Neuronal stem cell (in vitro differentiated cells): ENCODE data around the gene CDH23.

Source experiments
- DNase-seq: peaks from one replicate; pipeline ENCODE4 v3.0.0-alpha.2; 2013; ENCODE audit warnings: low spot score
- H2AFZ ChIP-seq: one replicate; pipeline ENCODE4 v1.6.1; 2013; ENCODE audit warnings: mild to moderate bottlenecking, low read length, inconsistent platforms
- H2AK5ac ChIP-seq: 2 replicates; pipeline ENCODE4 v1.6.1; 2013; ENCODE audit warnings: low read depth, mild to moderate bottlenecking, inconsistent platforms, low read length, moderate library complexity, mixed read lengths
- H2BK120ac ChIP-seq: 2 replicates; pipeline ENCODE4 v1.6.1; 2013; ENCODE audit warnings: low read depth, mild to moderate bottlenecking, inconsistent platforms, low read length, moderate library complexity, mixed read lengths
- H2BK12ac ChIP-seq: one replicate; pipeline ENCODE4 v1.6.1; 2013; ENCODE audit warnings: low read length, inconsistent platforms
- H2BK15ac ChIP-seq: 2 replicates; pipeline ENCODE4 v1.6.1; 2013; ENCODE audit warnings: mild to moderate bottlenecking, low read length, inconsistent platforms, mixed read lengths
- H2BK5ac ChIP-seq: one replicate; pipeline ENCODE4 v1.6.1; 2013; ENCODE audit warnings: inconsistent platforms, mild to moderate bottlenecking, low read length, moderate library complexity
- H3K14ac ChIP-seq: one replicate; pipeline ENCODE4 v1.6.1; 2013; ENCODE audit warnings: low read length, inconsistent platforms
- H3K18ac ChIP-seq: 2 replicates; pipeline ENCODE4 v1.6.1; 2013; ENCODE audit warnings: low read length, inconsistent platforms
- H3K23ac ChIP-seq: 2 replicates; pipeline ENCODE4 v1.6.1; 2013; ENCODE audit warnings: low read depth, mild to moderate bottlenecking, mixed read lengths, low read length, inconsistent platforms; ENCODE audit not compliant: poor library complexity
- H3K27ac ChIP-seq: replicated peaks from 3 replicates; pipeline ENCODE4 v1.5.1; 2013; ENCODE audit warnings: low read length, inconsistent platforms
- H3K27me3 ChIP-seq, 3 experiments: 2 replicates each; pipeline ENCODE4 v1.6.1; 2013; ENCODE audit warnings: low read length in 3 of 3, mild to moderate bottlenecking in 2 of 3, inconsistent platforms in 1 of 3, low read depth in 1 of 3, mixed read lengths in 1 of 3, moderate library complexity in 1 of 3; ENCODE audit not compliant: control insufficient read depth in 3 of 3, insufficient read depth in 3 of 3
- H3K36me3 ChIP-seq, 2 donors: replicated peaks in 1 of 2; 2 replicates each; pipeline ENCODE4 v1.6.1; 2013; ENCODE audit warnings: low read length in 2 of 2; ENCODE audit not compliant: control insufficient read depth in 2 of 2, insufficient read depth in 2 of 2
- H3K4ac ChIP-seq: 2 replicates; pipeline ENCODE4 v1.6.1; 2013; ENCODE audit warnings: inconsistent platforms, mild to moderate bottlenecking, low read length, moderate library complexity
- H3K4me1 ChIP-seq, 2 donors: 1 replicate in 1 of 2; 2 replicates in 1 of 2; pipeline ENCODE4 v1.6.1; 2013; ENCODE audit warnings: low read length in 2 of 2, low read depth in 1 of 2; ENCODE audit not compliant: control insufficient read depth in 2 of 2, insufficient read depth in 1 of 2
- H3K4me2 ChIP-seq: one replicate; pipeline ENCODE4 v1.6.1; 2013; ENCODE audit warnings: mild to moderate bottlenecking, low read length, inconsistent platforms; ENCODE audit not compliant: insufficient read depth, poor library complexity, severe bottlenecking
- H3K4me3 ChIP-seq, 2 donors: 2 replicates each; pipeline ENCODE4 v1.5.1; 2013; ENCODE audit warnings: low read length in 2 of 2, mild to moderate bottlenecking in 2 of 2, inconsistent platforms in 1 of 2, moderate library complexity in 1 of 2
- H3K79me1 ChIP-seq: one replicate; pipeline ENCODE4 v1.6.1; 2013; ENCODE audit warnings: low read depth, mild to moderate bottlenecking, inconsistent platforms, low read length, moderate library complexity
- H3K9ac ChIP-seq: one replicate; pipeline ENCODE4 v1.6.1; 2013; ENCODE audit warnings: mild to moderate bottlenecking, low read depth, low read length, inconsistent platforms; ENCODE audit not compliant: poor library complexity
- H3K9me3 ChIP-seq, 2 donors: replicated peaks in 1 of 2; 2 replicates each; pipeline versions ENCODE3 to v1.6.1; 2013; ENCODE audit warnings: low read length in 2 of 2, mild to moderate bottlenecking in 2 of 2, inconsistent platforms in 1 of 2, low read depth in 1 of 2, mixed read lengths in 1 of 2, moderate library complexity in 1 of 2; ENCODE audit not compliant: control insufficient read depth in 2 of 2, insufficient read depth in 1 of 2
- H4K8ac ChIP-seq: one replicate; pipeline ENCODE4 v1.6.1; 2013; ENCODE audit warnings: low read depth, mild to moderate bottlenecking, inconsistent platforms, low read length, moderate library complexity
- H4K91ac ChIP-seq: one replicate; pipeline ENCODE4 v1.6.1; 2013; ENCODE audit warnings: low read length, low read depth, mild to moderate bottlenecking, inconsistent platforms; ENCODE audit not compliant: poor library complexity
- WGBS, 2 donors: extraction: QIAGEN DNeasy Blood & Tissue Kit; methylation state at CpG; one replicate each; pipeline ENCODE4 v1.1.7; 2013; ENCODE audit warnings: missing lambda C conversion rate in 2 of 2, mixed read lengths in 1 of 2; ENCODE audit not compliant: insufficient read length in 2 of 2, insufficient replicate concordance in 1 of 2; ENCODE audit errors: extremely low coverage in 2 of 2; 5-methylcytosine and 5-hydroxymethylcytosine counted together

Gene CDH23

DNA sequence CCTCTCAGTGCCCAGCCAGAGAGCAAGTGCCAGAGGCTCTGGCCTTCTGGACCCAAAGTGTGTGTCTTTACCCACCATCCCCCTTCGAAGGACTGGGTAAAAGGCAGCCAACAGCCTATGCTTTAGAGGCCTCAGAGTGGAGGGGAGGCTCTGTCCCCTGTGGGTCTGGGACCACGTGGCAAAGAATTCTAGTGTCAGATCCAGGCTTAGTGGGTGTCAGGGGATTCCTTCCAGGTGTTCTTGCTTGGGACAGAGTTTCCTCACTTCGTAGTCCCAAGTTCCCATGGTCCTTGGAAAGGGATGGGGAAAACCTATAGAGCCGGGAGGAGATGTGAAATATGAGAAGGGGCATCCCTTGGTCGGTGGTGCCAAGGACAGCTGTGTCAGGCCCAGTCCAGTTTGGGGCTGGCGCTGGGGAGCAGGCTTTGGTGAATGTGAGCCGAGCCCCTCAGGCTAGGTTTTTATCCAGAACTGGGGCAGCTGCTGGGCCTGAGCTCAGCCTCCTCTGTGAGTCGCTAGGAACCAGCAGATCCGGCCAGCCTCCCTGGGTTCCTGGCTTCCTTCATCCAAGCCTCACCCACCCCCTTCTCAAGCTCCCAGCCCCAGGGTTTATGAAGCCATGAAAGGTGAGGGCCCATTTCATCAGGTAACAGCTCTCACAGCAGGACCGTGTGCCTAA lies 251.7 kb downstream of the CDH23 start:
- Histone ChIP-seq H2BK5ac (peak overlapping the region; percentile 62), H2AK5ac (no peak overlapping the region), H3K23ac (no peak overlapping the region), H3K4me3 (no peak overlapping the region), H2BK12ac (no peak overlapping the region), H3K36me3 (no peaks in the 10 kb centered on the region), H3K27ac (no peak overlapping the region), H2AFZ (no peak overlapping the region), H2BK15ac (no peak overlapping the region), H2BK120ac (no peak overlapping the region), H4K8ac (no peak overlapping the region), H3K27me3 (peaks cover 0 to 8% (median 0%) of the 10 kb centered on the region in 3 experiments), H3K4ac (no peak overlapping the region), H3K14ac (no peak overlapping the region), H4K91ac (no peak overlapping the region), H3K4me2 (no peak overlapping the region), H3K79me1 (no peaks in the 10 kb centered on the region), H3K9me3 (no peaks in the 10 kb centered on the region), H3K4me1 (peaks cover 0 to 4% of the 10 kb centered on the region in 2 donors), H3K18ac (peak overlapping the region; percentile 16), H3K9ac (no peak overlapping the region)
- DNase-seq, result no peak
- WGBS, 2 donors, result no CpG with 5 or more reads among the region's 10 CpGs

DNA sequence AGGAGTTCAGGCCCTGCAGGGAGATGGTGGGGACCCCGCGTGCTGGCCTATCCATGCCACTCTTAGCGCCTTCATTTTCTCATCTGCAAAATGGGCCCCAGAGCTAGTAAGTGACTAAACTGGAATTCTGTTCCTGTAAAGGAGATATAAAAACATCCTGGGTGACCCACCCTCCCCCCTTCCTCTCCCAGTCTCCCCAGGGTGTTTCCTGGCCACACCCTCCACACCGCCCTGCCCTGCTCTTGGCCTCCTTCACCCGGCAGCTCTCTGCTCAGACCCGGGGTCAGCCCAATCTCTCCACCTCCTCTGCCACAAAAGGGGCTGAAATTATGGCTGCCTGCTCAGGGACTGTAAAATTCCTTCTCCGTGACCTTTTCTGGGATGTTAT lies 252.2 kb downstream of the CDH23 start:
- Histone ChIP-seq H2BK5ac (peak overlapping the region; percentile 62), H2AFZ (no peak overlapping the region), H2BK15ac (no peak overlapping the region), H3K4me1 (peaks cover 0 to 4% of the 10 kb centered on the region in 2 donors), H3K14ac (no peak overlapping the region), H2BK120ac (no peak overlapping the region), H2BK12ac (no peak overlapping the region), H4K8ac (no peak overlapping the region), H2AK5ac (no peak overlapping the region), H3K4me3 (no peak overlapping the region), H3K27me3 (peaks cover 0 to 8% (median 0%) of the 10 kb centered on the region in 3 experiments), H3K4ac (no peak overlapping the region), H4K91ac (no peak overlapping the region), H3K23ac (no peak overlapping the region), H3K27ac (no peak overlapping the region), H3K9ac (peak overlapping the region; percentile 44), H3K79me1 (no peaks in the 10 kb centered on the region), H3K36me3 (no peaks in the 10 kb centered on the region), H3K4me2 (no peak overlapping the region), H3K18ac (no peak overlapping the region), H3K9me3 (no peaks in the 10 kb centered on the region)
- DNase-seq, result no peak
- WGBS, 2 donors, result no CpG with 5 or more reads among the region's 7 CpGs

DNA sequence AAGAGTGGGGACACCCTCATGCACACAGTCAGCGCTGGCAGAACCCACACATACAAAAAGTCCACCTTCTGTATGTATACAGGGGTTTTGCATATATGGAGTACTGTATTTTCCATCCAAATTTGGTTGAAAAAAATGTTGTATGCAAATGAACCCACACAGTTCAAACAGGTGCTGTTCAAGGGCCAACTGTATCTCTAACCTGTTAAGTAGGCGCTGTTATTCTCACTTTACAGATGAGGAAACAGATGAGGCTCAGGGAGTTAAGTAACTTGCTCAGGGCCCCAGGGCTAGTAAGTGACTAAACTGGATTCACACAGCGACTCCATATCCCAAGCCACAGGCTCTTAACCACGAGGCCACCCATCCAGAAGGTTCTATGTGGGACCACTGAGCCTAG lies 252.9 kb downstream of the CDH23 start:
- H3K27me3 ChIP-seq, result peaks cover 0 to 8% (median 0%) of the 10 kb centered on the region in 3 experiments
- no peak overlapping the region for H2BK12ac ChIP-seq
- H3K9me3 ChIP-seq, result no peaks in the 10 kb centered on the region
- no peak overlapping the region for H2AK5ac ChIP-seq
- no peak overlapping the region for H2AFZ ChIP-seq
- no peak overlapping the region for H2BK5ac ChIP-seq
- no peak overlapping the region for H3K23ac ChIP-seq
- no peak for DNase-seq
- no peaks in the 10 kb centered on the region for H3K79me1 ChIP-seq
- no peak overlapping the region for H4K8ac ChIP-seq
- no peak overlapping the region for H3K4me3 ChIP-seq
- no peaks in the 10 kb centered on the region for H3K36me3 ChIP-seq
- H2BK120ac ChIP-seq, result no peak overlapping the region
- no peak overlapping the region for H3K14ac ChIP-seq
- no peak overlapping the region for H3K9ac ChIP-seq
- no peak overlapping the region for H4K91ac ChIP-seq
- H3K27ac ChIP-seq, result no peak overlapping the region
- no CpG with 5 or more reads among the region's 4 CpGs for WGBS, 2 donors
- H3K18ac ChIP-seq, result no peak overlapping the region
- no peak overlapping the region for H3K4ac ChIP-seq
- H3K4me1 ChIP-seq, result peaks cover 0 to 4% of the 10 kb centered on the region in 2 donors
- H3K4me2 ChIP-seq, result no peak overlapping the region
- no peak overlapping the region for H2BK15ac ChIP-seq

DNA sequence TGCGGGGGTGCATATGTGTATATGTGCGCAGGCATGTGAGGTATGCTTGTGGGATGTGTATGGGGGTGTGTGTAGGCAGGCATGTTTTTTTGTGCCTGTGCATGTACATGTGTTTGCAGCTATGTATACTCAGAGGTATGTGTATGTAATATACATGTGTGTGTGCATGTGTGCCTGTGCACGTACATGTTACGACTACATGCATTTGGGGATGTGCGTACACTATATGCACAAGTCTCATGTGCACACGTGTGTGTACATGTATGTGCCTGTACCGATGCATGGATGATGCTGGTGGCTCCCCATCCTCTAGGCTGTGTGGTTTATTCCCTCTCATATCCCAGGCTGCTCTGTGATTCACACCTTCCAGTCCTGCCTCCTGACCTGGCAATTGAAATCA lies 253.7 kb downstream of the CDH23 start:
- no peak overlapping the region for H2BK120ac ChIP-seq
- no peak overlapping the region for H2BK5ac ChIP-seq
- H3K9me3 ChIP-seq, result no peaks in the 10 kb centered on the region
- no peak overlapping the region for H4K8ac ChIP-seq
- H2BK15ac ChIP-seq, result no peak overlapping the region
- H3K27ac ChIP-seq, result no peak overlapping the region
- no peak overlapping the region for H2AFZ ChIP-seq
- peak overlapping the region; percentile 32 for H3K23ac ChIP-seq
- peak overlapping the region; percentile 22 for H3K14ac ChIP-seq
- no peak overlapping the region for H3K4me2 ChIP-seq
- no peaks in the 10 kb centered on the region for H3K36me3 ChIP-seq
- DNase-seq, result no peak
- no peak overlapping the region for H3K4me3 ChIP-seq
- no peak overlapping the region for H4K91ac ChIP-seq
- peak overlapping the region; percentile 53 for H3K18ac ChIP-seq
- no peak overlapping the region for H2BK12ac ChIP-seq
- peaks cover 0 to 8% (median 0%) of the 10 kb centered on the region in 3 experiments for H3K27me3 ChIP-seq
- WGBS, 2 donors, result no CpG with 5 or more reads among the region's 7 CpGs
- H3K4ac ChIP-seq, result no peak overlapping the region
- peaks cover 0 to 9% of the 10 kb centered on the region in 2 donors for H3K4me1 ChIP-seq
- no peak overlapping the region for H2AK5ac ChIP-seq
- H3K9ac ChIP-seq, result peak overlapping the region; percentile 7
- H3K79me1 ChIP-seq, result no peaks in the 10 kb centered on the region
